ENCODE results near the gene ERC1. TPM values are rescaled to one million over a fixed set of nuclear protein-coding genes. Genes with fewer than 3 reads are reported as not detected.

Gene ERC1
- total and polyA plus RNA-seq, 2 of the 4 experiments (the other 2 are of a cell fraction), result 11.6 to 25.6 TPM

GRCh38 chr12:1325666-1326065 lies 334.6 kb downstream of the ERC1 start:
- no peak overlapping the region for H3K4me2 ChIP-seq (ENCODE audit: low read depth, low read length)
- H3K9me3 ChIP-seq (ENCODE audit: control insufficient read depth, insufficient read depth, low read length), result no peaks in the 10 kb centered on the region
- H3K14ac ChIP-seq (replicated peaks; ENCODE audit: low read depth, low read length), result no peak overlapping the region
- H3K9me1 ChIP-seq (ENCODE audit: insufficient read depth, low read length), result no peaks in the 10 kb centered on the region
- ChIA-PET POLR2A (ENCODE audit: unreplicated experiment) (no interaction called here), CTCF (no interaction called here)
- no peak overlapping the region for H3K4ac ChIP-seq (ENCODE audit: low read depth, low read length)
- H3K23ac ChIP-seq (ENCODE audit: low read depth, low read length), result no peak overlapping the region
- no peak overlapping the region for H2AK9ac ChIP-seq (replicated peaks; ENCODE audit: low read depth, low read length, poor library complexity)
- H3K56ac ChIP-seq (ENCODE audit: extremely low read depth, insufficient read depth, low read length), result no peak overlapping the region
- H4K8ac ChIP-seq (ENCODE audit: low read depth in 2 of 2, low read length in 2 of 2), result no peak overlapping the region
- TF ChIP-seq ELK1 (IDR thresholded peaks at IDR 0.05; ENCODE audit: borderline replicate concordance, low read depth, low read length) (no peak), RAD21 (IDR thresholded peaks at IDR 0.05; ENCODE audit: low read length) (no peak), CEBPB (IDR thresholded peaks at IDR 0.05; ENCODE audit: low read depth, low read length) (no peak), FOS (IDR thresholded peaks at IDR 0.05; ENCODE audit: low read depth, low read length) (no peak), NFE2L2 (IDR thresholded peaks at IDR 0.05; ENCODE audit: low read depth, low read length) (no peak), MAFK (IDR thresholded peaks at IDR 0.05; ENCODE audit: low read depth, low read length) (no peak), RFX5 (IDR thresholded peaks at IDR 0.05; ENCODE audit: low read depth, low read length) (no peak), USF2 (IDR thresholded peaks at IDR 0.05; ENCODE audit: low read depth, low read length) (no peak), BHLHE40 (IDR thresholded peaks at IDR 0.05; ENCODE audit: low read depth, low read length) (no peak), SMC3 (IDR thresholded peaks at IDR 0.05; ENCODE audit: low read depth, low read length) (no peak), MXI1 (IDR thresholded peaks at IDR 0.05; ENCODE audit: borderline replicate concordance, low read depth, low read length) (no peak), MAZ (IDR thresholded peaks at IDR 0.05; ENCODE audit: borderline replicate concordance, low read depth, low read length) (no peak), RCOR1 (IDR thresholded peaks at IDR 0.05; ENCODE audit: insufficient replicate concordance, low read length) (no peak)
- WGBS, 2 experiments (ENCODE audit: extremely low coverage in 2 of 2, insufficient read length in 1 of 2), result no CpG with 5 or more reads among the region's 1 CpG
- dilution Hi-C loops (cut with HindIII; ENCODE audit: low sequenced_read_pairs, unreplicated experiment), result no loop called here
- H4K91ac ChIP-seq (ENCODE audit: insufficient read depth, low read depth, low read length), result no peak overlapping the region
- H3K4me1 ChIP-seq (ENCODE audit: control insufficient read depth, insufficient read depth, low read length), result 0 out of 2 replicates have a peak, but pooled peaks cover 2% of the 10 kb centered on the region
- no peak overlapping the region for H3K18ac ChIP-seq (ENCODE audit: low read depth, low read length)
- H2BK120ac ChIP-seq (ENCODE audit: low read depth, low read length), result no peak overlapping the region
- peaks cover 0 to 7% of the 10 kb centered on the region in 2 experiments; a peak in 3 of 4 replicates for H3K79me1 ChIP-seq (ENCODE audit: low read depth in 1 of 2, low read length in 2 of 2)
- H3K9ac ChIP-seq (ENCODE audit: low read depth, low read length), result no peak overlapping the region
- no peaks in the 10 kb centered on the region for H3K27me3 ChIP-seq (ENCODE audit: control insufficient read depth, insufficient read depth, low read length)
- no peak overlapping the region for H3K4me3 ChIP-seq (ENCODE audit: insufficient read depth, low read depth, low read length)
- intact Hi-C loops (cut with micrococcal nuclease), result no loop called here
- BruUV-seq (replicated peaks), result no TSS peak
- no peak overlapping the region for H2AK5ac ChIP-seq (ENCODE audit: low read depth, low read length)
- no peak overlapping the region for H4K5ac ChIP-seq (ENCODE audit: low read depth, low read length)
- H2BK20ac ChIP-seq (ENCODE audit: low read depth, low read length), result no peak overlapping the region
- no peak overlapping the region for H2AFZ ChIP-seq (replicated peaks; ENCODE audit: low read length, poor library complexity)
- in situ Hi-C loops (cut with MboI; ENCODE audit: low sequenced_read_pairs), result no loop called here
- H2BK15ac ChIP-seq (ENCODE audit: low read depth, low read length), result no peak overlapping the region
- no peak overlapping the region for H2BK5ac ChIP-seq (ENCODE audit: low read depth, low read length, poor library complexity, severe bottlenecking)
- no peaks in the 10 kb centered on the region for H4K20me1 ChIP-seq (ENCODE audit: insufficient read depth, low read length)
- DNase-seq (no peak), ATAC-seq (ENCODE audit: low read depth) (no peak)
- H3K36me3 ChIP-seq (ENCODE audit: control insufficient read depth, insufficient read depth, low read length), result no peaks in the 10 kb centered on the region
- no peak overlapping the region for H3K27ac ChIP-seq (ENCODE audit: insufficient read depth, low read length)
